ENCODE measurements around the gene CLCN6. TPM values are rescaled to one million over a fixed set of nuclear protein-coding genes. Genes with fewer than 3 reads are reported as not detected.

CLCN6 gene
- total RNA-seq, 2 donors from 2014 or later: 29.6 to 31.5 TPM

- no peak for DNase-seq
- H3K4me1 Mint-ChIP-seq: peaks cover 13% of the 10 kb centered on the region
- no peak overlapping the region for H3K4me3 Mint-ChIP-seq
- H3K9me3 ChIP-seq (ENCODE audit: control insufficient read depth, low read length): no peaks in the 10 kb centered on the region
- no peak overlapping the region for H3K4me3 ChIP-seq (ENCODE audit: low read length)
- H3K27ac Mint-ChIP-seq: no peak overlapping the region
- 89 to 92% methylated on average over 4 to 6 of the region's 6 CpGs for WGBS, 2 experiments (ENCODE audit: insufficient coverage in 1 of 2, insufficient read length in 1 of 2)
- no peaks in the 10 kb centered on the region for H3K36me3 ChIP-seq (ENCODE audit: control insufficient read depth, insufficient read depth, low read length)
- H3K9me3 Mint-ChIP-seq: no peaks in the 10 kb centered on the region
- no peak overlapping the region for H3K9ac ChIP-seq (ENCODE audit: extremely low read depth, low read length, poor library complexity, severe bottlenecking)
- TF ChIP-seq CTCF (conservative IDR thresholded peaks at IDR 0.05): no peak
- no peaks in the 10 kb centered on the region for H3K36me3 Mint-ChIP-seq (ENCODE audit: low read depth)
- H3K27me3 Mint-ChIP-seq (ENCODE audit: insufficient read depth): no peaks in the 10 kb centered on the region
- H3K4me1 ChIP-seq (ENCODE audit: control insufficient read depth, insufficient read depth, low read length): peaks cover 14% of the 10 kb centered on the region
- no peak overlapping the region for H3K27ac ChIP-seq (ENCODE audit: low read depth, low read length)
- no peaks in the 10 kb centered on the region for H3K27me3 ChIP-seq (ENCODE audit: control insufficient read depth, insufficient read depth, low read length, poor library complexity, severe bottlenecking)
Measured at GRCh38 chr1:11783556-11783955, 22.4 kb upstream of the CLCN6 start.

DNA sequence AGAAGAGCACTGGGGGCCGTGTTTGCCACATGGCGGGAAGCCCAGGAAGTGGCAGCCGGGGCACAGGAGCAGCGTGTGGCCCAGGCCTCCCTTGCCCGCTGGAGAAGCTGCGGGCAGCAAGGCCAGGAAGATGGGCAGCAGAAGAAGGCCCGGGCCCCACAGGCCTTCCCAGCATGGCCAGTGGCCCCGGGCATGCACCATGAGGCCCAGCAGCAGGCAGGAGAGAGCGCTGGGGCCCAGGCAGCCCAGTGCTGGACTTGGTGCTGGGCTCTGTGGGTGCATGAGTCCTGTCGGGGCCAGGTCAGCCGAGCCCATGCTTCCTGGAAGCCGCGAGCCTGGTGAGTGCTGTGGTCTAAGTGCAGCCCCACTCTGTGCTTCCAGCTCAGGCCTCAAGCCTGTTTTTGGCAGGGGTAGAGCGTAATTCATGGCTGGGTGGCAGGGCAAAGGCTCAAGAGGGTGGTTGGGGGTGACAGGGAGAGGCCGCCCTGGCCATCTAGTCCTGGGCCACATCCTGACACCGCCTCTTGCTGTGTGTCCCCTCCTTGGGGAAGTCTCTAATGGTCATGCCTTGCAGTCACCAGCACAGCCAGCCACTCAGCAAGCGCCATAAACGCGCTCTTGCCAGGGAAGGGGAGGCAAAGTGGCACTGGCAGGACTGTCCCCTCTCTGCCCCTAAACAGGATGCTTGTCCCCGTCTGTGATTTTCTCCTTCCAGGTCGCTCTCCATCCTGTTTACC lies 21.6 kb upstream of the CLCN6 start:
- Mint-ChIP-seq H3K27me3 (ENCODE audit: insufficient read depth) (no peaks in the 10 kb centered on the region), H3K36me3 (ENCODE audit: low read depth) (no peaks in the 10 kb centered on the region), H3K4me3 (no peak overlapping the region), H3K9me3 (no peaks in the 10 kb centered on the region), H3K4me1 (peaks cover 13% of the 10 kb centered on the region), H3K27ac (no peak overlapping the region)
- Histone ChIP-seq H3K9ac (ENCODE audit: extremely low read depth, low read length, poor library complexity, severe bottlenecking) (no peak overlapping the region), H3K9me3 (ENCODE audit: control insufficient read depth, low read length) (no peaks in the 10 kb centered on the region), H3K4me3 (ENCODE audit: low read length) (no peak overlapping the region), H3K27me3 (ENCODE audit: control insufficient read depth, insufficient read depth, low read length, poor library complexity, severe bottlenecking) (no peaks in the 10 kb centered on the region), H3K36me3 (ENCODE audit: control insufficient read depth, insufficient read depth, low read length) (no peaks in the 10 kb centered on the region), H3K4me1 (ENCODE audit: control insufficient read depth, insufficient read depth, low read length) (peaks cover 14% of the 10 kb centered on the region), H3K27ac (ENCODE audit: low read depth, low read length) (no peak overlapping the region)
- no peak for TF ChIP-seq CTCF (conservative IDR thresholded peaks at IDR 0.05)
- 82 to 84% methylated on average over 11 to 21 of the region's 21 CpGs for WGBS, 2 experiments (ENCODE audit: insufficient coverage in 1 of 2, insufficient read length in 1 of 2)
- DNase-seq: no peak

GRCh38 chr1:11784993-11785769 lies 20.8 kb upstream of the CLCN6 start:
- Histone ChIP-seq H3K27ac (ENCODE audit: low read depth, low read length) (no peak overlapping the region), H3K36me3 (ENCODE audit: control insufficient read depth, insufficient read depth, low read length) (peaks cover 3% of the 10 kb centered on the region), H3K9ac (ENCODE audit: extremely low read depth, low read length, poor library complexity, severe bottlenecking) (no peak overlapping the region), H3K4me3 (ENCODE audit: low read length) (no peak overlapping the region), H3K4me1 (ENCODE audit: control insufficient read depth, insufficient read depth, low read length) (peaks cover 14% of the 10 kb centered on the region), H3K9me3 (ENCODE audit: control insufficient read depth, low read length) (no peaks in the 10 kb centered on the region), H3K27me3 (ENCODE audit: control insufficient read depth, insufficient read depth, low read length, poor library complexity, severe bottlenecking) (no peaks in the 10 kb centered on the region)
- Mint-ChIP-seq H3K36me3 (ENCODE audit: low read depth) (no peaks in the 10 kb centered on the region), H3K4me1 (peaks cover 13% of the 10 kb centered on the region), H3K4me3 (no peak overlapping the region), H3K27ac (no peak overlapping the region), H3K9me3 (no peaks in the 10 kb centered on the region), H3K27me3 (ENCODE audit: insufficient read depth) (no peaks in the 10 kb centered on the region)
- WGBS, 2 experiments (ENCODE audit: insufficient coverage in 1 of 2, insufficient read length in 1 of 2): 24 to 56% methylated on average over 11 to 30 of the region's 30 CpGs
- peak; percentile 98 for TF ChIP-seq CTCF (conservative IDR thresholded peaks at IDR 0.05)
- DNase-seq: peak; percentile 95
